Esophagus muscularis mucosa (tissue), 4 donors: Measurements from ENCODE around the gene CDPF1.

Experiments
- CTCF ChIP-seq, 3 experiments: fragments of 200-600 bp in 2 of 3; fragments of 450-650 bp in 1 of 3; sonication (generic) in 2 of 3; IDR thresholded peaks; one replicate each; pipeline ENCODE4 v1.5.1; 2017 to 2019; ENCODE audit warnings: antibody characterized with exemption in 3 of 3, mild to moderate bottlenecking in 2 of 3, moderate library complexity in 1 of 3
- EP300 ChIP-seq: sonication (generic); formaldehyde crosslinking; IDR thresholded peaks from one replicate; pipeline ENCODE4 v1.6.1; 2017; ENCODE audit warnings: antibody characterized with exemption
- POLR2A ChIP-seq: fragments of 450-650 bp; IDR thresholded peaks from one replicate; pipeline ENCODE4 v1.6.1; 2017; ENCODE audit warnings: antibody characterized with exemption, moderate library complexity, mild to moderate bottlenecking, low read depth

DNA sequence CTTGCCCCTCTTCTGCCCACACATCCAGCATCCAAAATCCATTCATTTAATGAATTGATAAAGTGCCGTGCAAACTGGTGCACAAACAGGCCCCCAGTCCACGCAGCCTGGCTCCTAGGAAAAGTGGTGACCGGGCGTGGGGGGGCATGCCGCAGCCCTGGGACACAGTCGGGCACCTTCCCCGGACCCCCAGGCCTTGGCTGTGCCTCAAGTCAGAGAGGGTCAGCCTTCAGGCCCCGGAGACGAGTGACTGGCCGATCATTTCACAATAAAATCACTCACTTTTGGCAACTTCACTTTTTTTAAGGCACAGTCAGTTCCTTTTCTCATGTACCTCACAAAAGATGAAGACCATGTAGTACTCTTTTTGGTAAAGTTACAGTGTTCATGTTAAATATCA lies 8.0 kb downstream of the CDPF1 start:
- no peak for TF ChIP-seq CTCF (IDR thresholded peaks at IDR 0.05)
- TF ChIP-seq POLR2A: no peak
- no peak for TF ChIP-seq EP300
